ENCODE measurements around the gene MDFI.

GRCh38 chr6:41635365-41635764, 2.9 kb upstream of the MDFI start:
- no peak for TF ChIP-seq CTCF (IDR thresholded peaks at IDR 0.05; ENCODE audit: low read length)
- TF ChIP-seq EZH2 (IDR thresholded peaks at IDR 0.05; ENCODE audit: borderline replicate concordance, low read length) = no peak

Measured in OCI-LY1 (cell line).